NCI-H187 treated with DMSO at 0.1 percent for 48 hours (cell line): ENCODE results near the gene CAMK2B.

Experiments used
- DNase-seq: peaks from one replicate; lab custom pipeline; 2025; lab: John Stamatoyannopoulos, UW

The CAMK2B gene

GRCh38 chr7:44274623-44274975 is 50.8 kb downstream of the CAMK2B start:
- DNase-seq: no peak

GRCh38 chr7:44273681-44274622 is 51.4 kb downstream of the CAMK2B start:
- DNase-seq: no peak

GRCh38 chr7:44272981-44273380 is 52.4 kb downstream of the CAMK2B start:
- no peak for DNase-seq

GRCh38 chr7:44272456-44272855 is 52.9 kb downstream of the CAMK2B start:
- DNase-seq: no peak

GRCh38 chr7:44269943-44270493 is 55.4 kb downstream of the CAMK2B start:
- DNase-seq: no peak

- no peak for DNase-seq
Measured at GRCh38 chr7:44269417-44269816, 56.0 kb downstream of the CAMK2B start.

- DNase-seq: no peak
Measured at GRCh38 chr7:44268671-44269070, 56.7 kb downstream of the CAMK2B start.

- no peak for DNase-seq
Measured at GRCh38 chr7:44267719-44268421, 57.5 kb downstream of the CAMK2B start.

GRCh38 chr7:44267178-44267577 is 58.2 kb downstream of the CAMK2B start:
- DNase-seq: no peak

GRCh38 chr7:44266526-44266925 is 58.9 kb downstream of the CAMK2B start:
- no peak for DNase-seq

- no peak for DNase-seq
Measured at GRCh38 chr7:44265728-44266127, 59.7 kb downstream of the CAMK2B start.

GRCh38 chr7:44264221-44264931 is 61.0 kb downstream of the CAMK2B start:
- no peak for DNase-seq

- no peak for DNase-seq
Measured at GRCh38 chr7:44263326-44264082, 61.9 kb downstream of the CAMK2B start.

- DNase-seq: no peak
Measured at GRCh38 chr7:44262031-44262430, 63.4 kb downstream of the CAMK2B start.

GRCh38 chr7:44261240-44261639 is 64.2 kb downstream of the CAMK2B start:
- DNase-seq: no peak

- DNase-seq: no peak
Measured at GRCh38 chr7:44259547-44260457, 65.6 kb downstream of the CAMK2B start.

GRCh38 chr7:44258865-44259546 is 66.4 kb downstream of the CAMK2B start:
- DNase-seq: no peak

GRCh38 chr7:44258423-44258760 is 67.0 kb downstream of the CAMK2B start:
- DNase-seq: no peak

- DNase-seq: no peak
Measured at GRCh38 chr7:44257618-44258422, 67.6 kb downstream of the CAMK2B start.
